ENCODE data around the gene TANC1.

The TANC1 gene

GRCh38 chr2:159206736-159207380, 238.4 kb downstream of the TANC1 start:
- DNase-seq = no peak

GRCh38 chr2:159208438-159208837, 240.0 kb downstream of the TANC1 start:
- no peak for DNase-seq

GRCh38 chr2:159209341-159210306, 241.2 kb downstream of the TANC1 start:
- DNase-seq = peak in 2 of 4 experiments; percentile 18 to 44

- no peak for DNase-seq
Observed at GRCh38 chr2:159211447-159212396, 243.3 kb downstream of the TANC1 start.

GRCh38 chr2:159213296-159213695, 244.9 kb downstream of the TANC1 start:
- no peak for DNase-seq

- no peak for DNase-seq
Observed at GRCh38 chr2:159214325-159214865, 246.0 kb downstream of the TANC1 start.

GRCh38 chr2:159215116-159215515, 246.7 kb downstream of the TANC1 start:
- no peak for DNase-seq

- no peak for DNase-seq
Observed at GRCh38 chr2:159217676-159218075, 249.2 kb downstream of the TANC1 start.

GRCh38 chr2:159218389-159218788, 249.9 kb downstream of the TANC1 start:
- no peak for DNase-seq

- no peak for DNase-seq
Observed at GRCh38 chr2:159219394-159219998, 251.1 kb downstream of the TANC1 start.

- DNase-seq = no peak
Observed at GRCh38 chr2:159224061-159224813, 255.8 kb downstream of the TANC1 start.

- DNase-seq = no peak
Observed at GRCh38 chr2:159225025-159226016, 256.9 kb downstream of the TANC1 start.

- no peak for DNase-seq
Observed at GRCh38 chr2:159226059-159226461, 257.6 kb downstream of the TANC1 start.

- no peak for DNase-seq
Observed at GRCh38 chr2:159226608-159227385, 258.4 kb downstream of the TANC1 start.

GRCh38 chr2:159227467-159227866, 259.0 kb downstream of the TANC1 start:
- no peak for DNase-seq

- DNase-seq = no peak
Observed at GRCh38 chr2:159228081-159228581, 259.7 kb downstream of the TANC1 start.

GRCh38 chr2:159229476-159230144, 261.2 kb downstream of the TANC1 start:
- DNase-seq = no peak

- DNase-seq = no peak
Observed at GRCh38 chr2:159230145-159230877, 261.9 kb downstream of the TANC1 start.
